RWPE1 (cell line): ENCODE data around the gene TRIM66.

Source experiments
- CTCF ChIA-PET: fragments of 350-600 bp; sonication (Branson Sonifier 250); formaldehyde crosslinking; extraction: SDS; loops from one replicate; lab custom pipeline; 2021; lab: Yijun Ruan, JAX
- POLR2A ChIA-PET: fragments of 400-600 bp; formaldehyde crosslinking; extraction: SDS; loops from one replicate; lab custom pipeline; 2020; ENCODE audit warnings: antibody characterized with exemption; ENCODE audit not compliant: low non-redundant PET; lab: Yijun Ruan, JAX
- DNase-seq: peaks from one replicate; pipeline ENCODE4 v3.0.0; 2012; ENCODE audit warnings: low spot score
- H3K27ac ChIP-seq: fragments of 450-650 bp; 2 replicates; pipeline ENCODE4 v1.5.1; 2017
- CTCF ChIP-seq: fragments of 450-650 bp; conservative IDR thresholded peaks from 2 replicates; pipeline ENCODE4 v1.5.1; 2017; ENCODE audit warnings: low read depth, mild to moderate bottlenecking

The TRIM66 gene

GRCh38 chr11:8596504-8597046 lies 85.9 kb downstream of the TRIM66 start:
- ChIA-PET CTCF (no interaction called here), POLR2A (no interaction called here)
- H3K27ac ChIP-seq, result no peak overlapping the region
- DNase-seq, result no peak
- no peak for TF ChIP-seq CTCF

DNA sequence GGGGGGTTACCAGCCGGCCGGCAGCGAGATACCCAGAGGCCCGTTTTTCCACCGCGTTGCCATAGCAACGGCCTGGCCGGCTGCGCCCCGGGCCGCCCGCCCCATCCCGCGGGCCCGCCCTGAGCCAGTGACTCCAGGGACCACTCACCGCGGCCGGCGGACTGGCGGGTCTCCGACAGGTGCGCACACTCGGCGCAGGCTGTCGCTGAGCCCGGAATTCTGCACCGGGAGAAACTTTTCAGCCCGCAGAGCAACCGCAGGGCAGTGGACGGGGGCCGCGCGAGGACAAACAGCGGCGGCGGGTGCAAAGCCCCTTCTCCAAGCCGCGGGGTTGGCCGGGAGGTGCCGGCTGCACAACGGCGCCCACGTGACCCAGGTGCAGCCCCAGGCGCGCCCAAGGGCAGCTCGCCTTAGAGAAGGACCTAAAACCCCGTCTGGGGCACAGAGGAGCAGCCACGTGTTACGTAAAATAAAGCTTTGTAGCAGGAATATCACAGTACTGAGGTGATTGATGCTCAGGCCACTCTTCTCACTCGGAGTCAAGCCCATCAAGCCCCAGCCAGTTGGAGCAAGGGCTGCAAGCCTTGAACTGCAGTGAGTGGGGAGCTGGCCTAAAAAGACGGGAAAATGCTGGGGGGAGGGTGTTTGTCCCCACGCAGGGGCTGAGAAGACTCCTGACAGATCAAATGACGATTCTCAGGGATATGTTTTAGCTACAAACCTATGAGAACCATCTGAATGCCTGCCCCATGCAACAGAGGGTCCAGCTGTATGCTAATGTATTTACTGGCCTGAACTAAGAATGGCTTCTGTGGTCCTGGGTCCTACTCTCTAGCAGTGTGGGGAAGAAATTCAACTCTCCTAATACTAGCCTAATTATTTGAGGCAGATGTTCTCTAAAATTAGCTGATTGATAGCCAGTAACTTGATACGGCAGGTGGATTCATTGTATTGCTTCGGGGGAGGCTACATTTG lies 88.2 kb downstream of the TRIM66 start, which contains the start of gene STK33:
TSS of gene STK33 (minus strand) at position 294 of the 975 bp plus-strand sequence. CDS start 119,323 bp downstream, outside the sequence.
- DNase-seq, result peak; percentile 37
- H3K27ac ChIP-seq, result 0 out of 2 replicates have a peak within 1 kb of the TSS, but pooled peaks have one; percentile 3
- ChIA-PET POLR2A (interaction anchor here (1.1 kb wide), 1 partner anchor 88 kb away, joined by 4 read pairs; the partner anchor contains the start of gene TRIM66), CTCF (interaction anchor here (0.6 to 1.2 kb wide), 2 partner anchors 10 to 210 kb away, joined by 3 read pairs; no protein-coding TSS in a partner anchor)
- TF ChIP-seq CTCF, result no peak

DNA sequence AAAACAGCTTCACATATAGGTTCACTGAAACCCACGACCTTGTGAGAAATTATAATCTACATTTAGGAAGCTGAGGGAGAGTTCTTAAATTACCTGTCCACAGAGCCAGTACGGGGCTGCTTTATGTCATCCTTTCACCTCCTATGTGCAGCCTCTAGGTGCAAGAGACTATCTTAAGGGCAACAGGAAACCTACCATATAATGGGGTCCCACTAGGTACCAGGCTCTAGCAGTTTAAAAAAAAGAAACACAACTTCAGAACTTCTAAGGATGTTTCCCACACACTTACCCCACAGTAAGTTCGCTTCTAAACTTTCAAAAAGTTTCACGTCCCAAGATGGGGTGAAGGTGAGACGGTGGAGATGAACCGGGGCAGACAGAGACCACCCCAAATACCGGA lies 89.0 kb downstream of the TRIM66 start:
- CTCF ChIA-PET, result interaction anchor here (0.5 kb wide), 1 partner anchor 1250 kb away, joined by 3 read pairs; no protein-coding TSS in a partner anchor
- TF ChIP-seq CTCF, result no peak
- no peak overlapping the region for H3K27ac ChIP-seq
- no peak for DNase-seq
- POLR2A ChIA-PET, result no interaction called here

GRCh38 chr11:8587915-8588314 lies 94.5 kb downstream of the TRIM66 start:
- H3K27ac ChIP-seq, result no peak overlapping the region
- CTCF ChIA-PET, result interaction anchor here (0.8 kb wide), 1 partner anchor 291 kb away, joined by 5 read pairs; no protein-coding TSS in a partner anchor

GRCh38 chr11:8586805-8587204 lies 95.7 kb downstream of the TRIM66 start:
- no peak for TF ChIP-seq CTCF
- no peak overlapping the region for H3K27ac ChIP-seq
- CTCF ChIA-PET, result no interaction called here
- POLR2A ChIA-PET, result no interaction called here
- DNase-seq, result no peak

More at GRCh38 chr11:8587915-8588314, 94.5 kb downstream of the TRIM66 start:
- no peak for TF ChIP-seq CTCF
- DNase-seq, result no peak
- POLR2A ChIA-PET, result no interaction called here

GRCh38 chr11:8586184-8586583 lies 96.3 kb downstream of the TRIM66 start:
- POLR2A ChIA-PET, result no interaction called here
- H3K27ac ChIP-seq, result no peak overlapping the region
- no peak for TF ChIP-seq CTCF
- CTCF ChIA-PET, result no interaction called here
- no peak for DNase-seq
